DMS79 treated with DMSO at 0.1 percent for 48 hours (cell line): ENCODE measurements around the gene MAGI2.

ENCODE experiments used
- DNase-seq: peaks from one replicate; lab custom pipeline; 2025; lab: John Stamatoyannopoulos, UW

The MAGI2 gene

GRCh38 chr7:79453558-79454360 lies at the start of gene MAGI2:
Gene MAGI2 (minus strand): TSS chr7:79453667. CDS start chr7:79453320, 347 bp downstream.
- no peak for DNase-seq

- DNase-seq, result no peak
Observed at GRCh38 chr7:79502151-79502550, 48.7 kb upstream of the MAGI2 start.

GRCh38 chr7:79500759-79501158 lies 47.3 kb upstream of the MAGI2 start:
- DNase-seq, result no peak

- no peak for DNase-seq
Observed at GRCh38 chr7:79497728-79498127, 44.3 kb upstream of the MAGI2 start.

GRCh38 chr7:79495544-79496272 lies 42.2 kb upstream of the MAGI2 start:
- no peak for DNase-seq

GRCh38 chr7:79494046-79494445 lies 40.6 kb upstream of the MAGI2 start:
- DNase-seq, result no peak

GRCh38 chr7:79489371-79489770 lies 35.9 kb upstream of the MAGI2 start:
- DNase-seq, result no peak

- DNase-seq, result no peak
Observed at GRCh38 chr7:79478386-79478785, 24.9 kb upstream of the MAGI2 start.

- DNase-seq, result no peak
Observed at GRCh38 chr7:79475455-79475854, 22.0 kb upstream of the MAGI2 start.

GRCh38 chr7:79471699-79472098 lies 18.2 kb upstream of the MAGI2 start:
- no peak for DNase-seq

- DNase-seq, result no peak
Observed at GRCh38 chr7:79471283-79471682, 17.8 kb upstream of the MAGI2 start.

GRCh38 chr7:79465551-79465950 lies 12.1 kb upstream of the MAGI2 start:
- DNase-seq, result no peak

- no peak for DNase-seq
Observed at GRCh38 chr7:79464051-79464450, 10.6 kb upstream of the MAGI2 start.

GRCh38 chr7:79462390-79462789 lies 8.9 kb upstream of the MAGI2 start:
- DNase-seq, result no peak

GRCh38 chr7:79461660-79462059 lies 8.2 kb upstream of the MAGI2 start:
- no peak for DNase-seq

GRCh38 chr7:79459381-79459780 lies 5.9 kb upstream of the MAGI2 start:
- DNase-seq, result no peak

- no peak for DNase-seq
Observed at GRCh38 chr7:79458796-79459195, 5.3 kb upstream of the MAGI2 start.

GRCh38 chr7:79455173-79455790 lies 1.8 kb upstream of the MAGI2 start:
- DNase-seq, result no peak

- DNase-seq, result no peak
Observed at GRCh38 chr7:79454361-79454960, 994 bp upstream of the MAGI2 start.

GRCh38 chr7:79453266-79453557 lies 255 bp downstream of the MAGI2 start:
- no peak for DNase-seq

GRCh38 chr7:79452495-79453265 lies 787 bp downstream of the MAGI2 start:
- DNase-seq, result no peak

GRCh38 chr7:79452032-79452494 lies 1.4 kb downstream of the MAGI2 start:
- peak; percentile 66 for DNase-seq
